Caco-2 (cell line): ENCODE results near the gene SLC25A36. TPM values are rescaled to one million over a fixed set of nuclear protein-coding genes. Genes with fewer than 3 reads are reported as not detected.

Experiments
- BruUV-seq: library from RNA; stranded (reverse); fragments of 400-500 nt; replicated peaks from 2 replicates; lab custom pipeline; 2021; lab: Mats Ljungman, UMichigan
- CTCF ChIA-PET: fragments of 300-600 bp; sonication (Branson Sonifier 250); formaldehyde crosslinking; loops from one replicate; lab custom pipeline; 2022; ENCODE audit warnings: antibody characterized with exemption; lab: Charles Lee
- POLR2A ChIA-PET: fragments of 300-600 bp; sonication (Branson Sonifier 250); formaldehyde crosslinking; loops from one replicate; lab custom pipeline; 2022; ENCODE audit warnings: antibody characterized with exemption; lab: Charles Lee
- DNase-seq, 2 experiments: peaks; one replicate each; pipeline versions ENCODE4 v3.0.0 to v3.0.0-alpha.2; 2020 to 2022
- H3K27me3 ChIP-seq: replicated peaks from 2 replicates; pipeline ENCODE4 v1.6.0; 2011; ENCODE audit warnings: low read length; ENCODE audit not compliant: control insufficient read depth, insufficient read depth
- H3K36me3 ChIP-seq: 2 replicates; pipeline ENCODE4 v1.5.1; 2011; ENCODE audit warnings: low read length; ENCODE audit not compliant: control insufficient read depth, insufficient read depth
- H3K4me1 ChIP-seq: fragments of 250-450 bp; sonication (Bioruptor Pico); 2 replicates; pipeline ENCODE4 v1.5.1; 2020; ENCODE audit warnings: mild to moderate bottlenecking
- H3K4me3 ChIP-seq: 2 replicates; pipeline ENCODE4 v1.5.1; 2011; ENCODE audit warnings: low read depth, mild to moderate bottlenecking, control low read depth, low read length
- H3K9me3 ChIP-seq: fragments of 250-450 bp; sonication (Bioruptor Pico); 2 replicates; pipeline ENCODE4 v1.5.1; 2020; ENCODE audit warnings: mild to moderate bottlenecking, moderate library complexity
- H3K27ac Mint-ChIP-seq: one replicate; pipeline ENCODE4 v1.8.0; 2022; ENCODE audit warnings: mixed read lengths; ENCODE audit not compliant: unreplicated experiment
- H3K27me3 Mint-ChIP-seq: one replicate; pipeline ENCODE4 v1.8.0; 2022; ENCODE audit warnings: mixed read lengths; ENCODE audit not compliant: insufficient read depth, unreplicated experiment
- H3K36me3 Mint-ChIP-seq: one replicate; pipeline ENCODE4 v1.8.0; 2022; ENCODE audit warnings: mild to moderate bottlenecking, mixed read lengths; ENCODE audit not compliant: insufficient read depth, unreplicated experiment
- H3K4me1 Mint-ChIP-seq: one replicate; pipeline ENCODE4 v1.8.0; 2022; ENCODE audit warnings: low read depth, mixed read lengths; ENCODE audit not compliant: unreplicated experiment
- H3K4me3 Mint-ChIP-seq: one replicate; pipeline ENCODE4 v1.8.0; 2022; ENCODE audit warnings: mild to moderate bottlenecking, moderate library complexity, mixed read lengths; ENCODE audit not compliant: unreplicated experiment
- H3K9me3 Mint-ChIP-seq: one replicate; pipeline ENCODE4 v1.8.0; 2022; ENCODE audit warnings: mixed read lengths; ENCODE audit not compliant: unreplicated experiment
- CTCF ChIP-seq, 2 experiments: fragments of 200-600 bp in 1 of 2; IDR thresholded peaks; 1 replicate in 1 of 2; 2 replicates in 1 of 2; pipeline versions ENCODE4 v1.5.1 to v1.8.0; 2011 to 2022; ENCODE audit warnings: antibody characterized with exemption in 1 of 2, control low read depth in 1 of 2, inconsistent platforms in 1 of 2, low read depth in 1 of 2, low read length in 1 of 2, mild to moderate bottlenecking in 1 of 2, moderate library complexity in 1 of 2; ENCODE audit not compliant: insufficient read depth in 1 of 2, severe bottlenecking in 1 of 2, unreplicated experiment in 1 of 2
- intact Hi-C: fragments of 100-400 bp; cut with micrococcal nuclease; formaldehyde crosslinking; loops from one replicate; pipeline ENCODE4 v1.10.0; 2022; ENCODE audit not compliant: unreplicated experiment
- total RNA-seq: library from RNA; stranded (reverse); gene quantifications from 2 replicates; pipeline ENCODE4 v1.2.3, GENCODE V29; 2022

Gene SLC25A36
- total RNA-seq, 1 experiment from 2014 or later: 167 TPM

- no peak overlapping the region for H3K4me3 ChIP-seq
- Mint-ChIP-seq H3K27me3 (no peaks in the 10 kb centered on the region), H3K9me3 (peaks cover 3% of the 10 kb centered on the region), H3K27ac (no peak overlapping the region), H3K36me3 (no peaks in the 10 kb centered on the region), H3K4me3 (no peak overlapping the region), H3K4me1 (peaks cover 31% of the 10 kb centered on the region)
- H3K9me3 ChIP-seq: no peaks in the 10 kb centered on the region; the same call in 1 of the 2 replicates
- intact Hi-C loops: no loop called here
- POLR2A ChIA-PET: no interaction called here
- no peaks in the 10 kb centered on the region for H3K36me3 ChIP-seq
- CTCF ChIA-PET: no interaction called here
- H3K27me3 ChIP-seq: no peaks in the 10 kb centered on the region
- TF ChIP-seq CTCF (IDR thresholded peaks at IDR 0.05; ENCODE audit: insufficient read depth in 1 of 2, low read depth in 1 of 2, low read length in 1 of 2, severe bottlenecking in 1 of 2, unreplicated experiment in 1 of 2): no peak
- no peak for DNase-seq
- H3K4me1 ChIP-seq: peaks cover 9% of the 10 kb centered on the region; the same call in 1 of the 2 replicates
- BruUV-seq: no TSS peak
Measured at GRCh38 chr3:140931016-140931454, 10.6 kb upstream of the SLC25A36 start.

GRCh38 chr3:140931801-140932200, 9.8 kb upstream of the SLC25A36 start:
- H3K36me3 Mint-ChIP-seq: no peaks in the 10 kb centered on the region
- Histone ChIP-seq H3K4me3 (no peak overlapping the region), H3K9me3 (no peaks in the 10 kb centered on the region; the same call in 1 of the 2 replicates), H3K27me3 (no peaks in the 10 kb centered on the region), H3K36me3 (no peaks in the 10 kb centered on the region), H3K4me1 (peaks cover 9% of the 10 kb centered on the region; the same call in 1 of the 2 replicates)
- no peak for DNase-seq
- peaks cover 9% of the 10 kb centered on the region for H3K9me3 Mint-ChIP-seq
- no peaks in the 10 kb centered on the region for H3K27me3 Mint-ChIP-seq
- POLR2A ChIA-PET: no interaction called here
- intact Hi-C loops: no loop called here
- H3K4me1 Mint-ChIP-seq: peaks cover 29% of the 10 kb centered on the region
- no peak overlapping the region for H3K27ac Mint-ChIP-seq
- H3K4me3 Mint-ChIP-seq: no peak overlapping the region
- CTCF ChIA-PET: no interaction called here
- no peak for TF ChIP-seq CTCF (IDR thresholded peaks at IDR 0.05; ENCODE audit: insufficient read depth in 1 of 2, low read depth in 1 of 2, low read length in 1 of 2, severe bottlenecking in 1 of 2, unreplicated experiment in 1 of 2)
- BruUV-seq: no TSS peak

GRCh38 chr3:140933109-140933508, 8.5 kb upstream of the SLC25A36 start:
- intact Hi-C loops: no loop called here
- no peak for DNase-seq
- no peak for TF ChIP-seq CTCF (IDR thresholded peaks at IDR 0.05; ENCODE audit: insufficient read depth in 1 of 2, low read depth in 1 of 2, low read length in 1 of 2, severe bottlenecking in 1 of 2, unreplicated experiment in 1 of 2)
- Histone ChIP-seq H3K4me1 (no peaks in the 10 kb centered on the region), H3K9me3 (no peaks in the 10 kb centered on the region; the same call in 1 of the 2 replicates), H3K27me3 (no peaks in the 10 kb centered on the region), H3K36me3 (no peaks in the 10 kb centered on the region), H3K4me3 (no peak overlapping the region)
- Mint-ChIP-seq H3K27me3 (no peaks in the 10 kb centered on the region), H3K36me3 (no peaks in the 10 kb centered on the region), H3K9me3 (peaks cover 9% of the 10 kb centered on the region), H3K27ac (no peak overlapping the region), H3K4me3 (no peak overlapping the region), H3K4me1 (peaks cover 18% of the 10 kb centered on the region)
- no TSS peak for BruUV-seq
- CTCF ChIA-PET: interaction anchor here (1.0 kb wide), 1 partner anchor 11 kb away, joined by 4 read pairs; no protein-coding TSS in a partner anchor
- POLR2A ChIA-PET: no interaction called here
